Spinal cord (tissue), 4 donors: ENCODE measurements around the gene ZBTB1. TPM values are rescaled to one million over a fixed set of nuclear protein-coding genes. Genes with fewer than 3 reads are reported as not detected.

Experiments used
- polyA plus RNA-seq, 2 donors: library from polyadenylated mRNA; unstranded; fragments of 120-200 nt; gene quantifications; one replicate each; pipeline ENCODE4 v1.2.1, GENCODE V29; 2013; ENCODE audit not compliant: insufficient read length in 2 of 2
- small RNA-seq: library from RNA; depleted of rRNA; stranded (forward); fragments of <200 nt; gene quantifications from one replicate; pipeline ENCODE3, GENCODE V24; 2014; ENCODE audit warnings: low replicate concordance
- total RNA-seq, 2 donors: library from RNA; depleted of rRNA in 1 of 2; stranded (reverse); fragments of 120-200 nt in 1 of 2; fragments of >200 nt in 1 of 2; gene quantifications; one replicate each; pipeline versions ENCODE4 v1.2.3 to v1.2.4, GENCODE V29; 2013 to 2014

ZBTB1 gene
- total and polyA plus RNA-seq, 4 donors, result 35.7 to 75.1 (median 49.1) TPM

Small RNAs within 50 kb of the gene (small RNA-seq; reads per million reads assigned to genes)
- gene AL049869.4, result not detected

Other genes with a start within 250 kb of the ZBTB1 start
- gene ESR2, start 210.4 kb upstream of the ZBTB1 start, total RNA-seq, result under 1 TPM; 0.69 to 0.77 TPM
- under 1 TPM; 0.52 to 0.80 TPM for gene ESR2, start 210.4 kb upstream of the ZBTB1 start, polyA plus RNA-seq
- gene MTHFD1, start 116.4 kb upstream of the ZBTB1 start, total RNA-seq, result 10 to 100 TPM; 30.4 to 34.8 TPM
- gene MTHFD1, start 116.4 kb upstream of the ZBTB1 start, polyA plus RNA-seq, result 10 to 100 TPM; 71.5 to 83.3 TPM
- gene AKAP5, start 39.3 kb upstream of the ZBTB1 start, total RNA-seq, result 10 to 100 TPM in 1 of 2 donors, 1 to 10 TPM in 1; 3.0 to 10.7 TPM
- 1 to 10 TPM; 6.8 to 7.9 TPM for gene AKAP5, start 39.3 kb upstream of the ZBTB1 start, polyA plus RNA-seq
- gene ZBTB25, start 932 bp upstream of the ZBTB1 start, total RNA-seq, result 10 to 100 TPM; 15.5 to 18.2 TPM
- gene ZBTB25, start 932 bp upstream of the ZBTB1 start, polyA plus RNA-seq, result 10 to 100 TPM; 13.3 to 17.1 TPM
- 10 to 100 TPM; 41.5 to 50.0 TPM for gene HSPA2, start 36.0 kb downstream of the ZBTB1 start, total RNA-seq
- 10 to 100 TPM; 33.7 to 38.3 TPM for gene HSPA2, start 36.0 kb downstream of the ZBTB1 start, polyA plus RNA-seq
- gene PPP1R36, start 45.2 kb downstream of the ZBTB1 start, total RNA-seq, result 1 to 10 TPM; 1.4 TPM
- 1 to 10 TPM in 1 of 2 donors, under 1 TPM in 1; 0.49 to 1.6 TPM for gene PPP1R36, start 45.2 kb downstream of the ZBTB1 start, polyA plus RNA-seq
- gene PLEKHG3, start 199.7 kb downstream of the ZBTB1 start, total RNA-seq, result 10 to 100 TPM; 32.1 to 45.6 TPM
- gene PLEKHG3, start 199.7 kb downstream of the ZBTB1 start, polyA plus RNA-seq, result 10 to 100 TPM; 38.7 to 53.9 TPM